K562 (cell line): Measurements from ENCODE around the gene POLR2H. TPM values are rescaled to one million over a fixed set of nuclear protein-coding genes. Genes with fewer than 3 reads are reported as not detected.

ENCODE experiments used
- ATAC-seq: fragments of 200-7000 bp; cut with Tn5 transposase; 3 replicates; pipeline ENCODE4 v1.9.1; 2020; ENCODE audit warnings: moderate library complexity
- BruUV-seq: library from RNA; stranded (reverse); fragments of 400-500 nt; replicated peaks from 2 replicates; lab custom pipeline; 2021; lab: Mats Ljungman, UMichigan
- CTCF ChIA-PET: fragments of 300-600 bp; formaldehyde crosslinking; extraction: SDS; loops from one replicate; lab custom pipeline; 2021; ENCODE audit warnings: low intra/inter-chr PET ratio; lab: Yijun Ruan, JAX
- POLR2A ChIA-PET: fragments of 300-600, 350-650 bp; sonication (Branson Sonifier 250); formaldehyde crosslinking; extraction: SDS; loops from one replicate; lab custom pipeline; 2021; ENCODE audit warnings: antibody characterized with exemption, inconsistent platforms; lab: Yijun Ruan, JAX
- DNase-seq, 4 experiments: peaks; one replicate each; pipeline versions ENCODE4 v3.0.0 to v3.0.0-alpha.2; 2011 to 2018; ENCODE audit warnings: low spot score in 3 of 4, mixed read lengths in 3 of 4; ENCODE audit errors: extremely low read depth in 1 of 4
- FAIRE-seq: peaks from 2 replicates; lab custom pipeline; 2011; peaks lifted over from hg19 to GRCh38; lab: Jason Lieb, UNC
- H2AFZ ChIP-seq: 2 replicates; pipeline ENCODE4 v1.6.0; 2011; ENCODE audit warnings: low read depth, low read length, control low read depth, inconsistent platforms
- H3K27ac ChIP-seq: fragments of 200-600 bp; 3 replicates; pipeline ENCODE4 v1.8.0; 2011; ENCODE audit warnings: low read depth, mild to moderate bottlenecking, control low read depth, inconsistent platforms, low read length, moderate library complexity, mixed read lengths; ENCODE audit errors: extremely low read depth
- H3K27me3 ChIP-seq, 2 experiments: fragments of 300-600 bp in 1 of 2; 2 replicates in 1 of 2; 3 replicates in 1 of 2; pipeline versions ENCODE4 v1.6.0 to v1.8.0; 2011; ENCODE audit warnings: inconsistent platforms in 2 of 2, low read length in 2 of 2, mild to moderate bottlenecking in 1 of 2, mixed read lengths in 1 of 2, moderate library complexity in 1 of 2; ENCODE audit not compliant: control insufficient read depth in 2 of 2, insufficient read depth in 2 of 2
- H3K36me3 ChIP-seq: fragments of 300-600 bp; 3 replicates; pipeline ENCODE4 v1.8.0; 2011; ENCODE audit warnings: mild to moderate bottlenecking, low read length, inconsistent platforms; ENCODE audit not compliant: control insufficient read depth, insufficient read depth
- H3K4me1 ChIP-seq, 2 experiments: fragments of 200-600 bp in 1 of 2; replicated peaks in 1 of 2; 2 replicates in 1 of 2; 3 replicates in 1 of 2; pipeline versions ENCODE4 v1.5.1 to v1.8.0; 2011; ENCODE audit warnings: inconsistent platforms in 2 of 2, low read length in 2 of 2, mild to moderate bottlenecking in 1 of 2, mixed read lengths in 1 of 2, moderate library complexity in 1 of 2; ENCODE audit not compliant: control insufficient read depth in 2 of 2, insufficient read depth in 2 of 2
- H3K4me2 ChIP-seq: 2 replicates; pipeline ENCODE4 v1.6.1; 2011; ENCODE audit warnings: low read length, control low read depth, inconsistent platforms, mixed read lengths; ENCODE audit not compliant: insufficient read depth
- H3K4me3 ChIP-seq: fragments of 200-600 bp; sonication (generic), shearing (Covaris generic); 2 replicates; pipeline ENCODE4 v1.5.1; 2016; ENCODE audit warnings: control low read depth, inconsistent platforms
- H3K79me2 ChIP-seq: fragments of 200-600 bp; 3 replicates; pipeline ENCODE4 v1.8.0; 2011; ENCODE audit warnings: low read length, inconsistent platforms; ENCODE audit not compliant: control insufficient read depth, insufficient read depth
- H3K9ac ChIP-seq, 2 experiments: 2 replicates each; pipeline versions ENCODE4 v1.6.0 to v1.6.1; 2011; ENCODE audit warnings: low read depth in 2 of 2, low read length in 2 of 2, control low read depth in 1 of 2, inconsistent platforms in 1 of 2, mild to moderate bottlenecking in 1 of 2, mixed read lengths in 1 of 2; ENCODE audit not compliant: insufficient read depth in 1 of 2
- H3K9me1 ChIP-seq: one replicate; pipeline ENCODE4 v1.6.0; 2011; ENCODE audit warnings: inconsistent platforms, mild to moderate bottlenecking, low read length, moderate library complexity; ENCODE audit not compliant: control insufficient read depth, insufficient read depth
- H3K9me3 ChIP-seq: replicated peaks from 2 replicates; pipeline ENCODE4 v1.5.1; 2011; ENCODE audit warnings: low read depth, low read length, inconsistent platforms; ENCODE audit not compliant: control insufficient read depth, insufficient read depth
- H4K20me1 ChIP-seq: replicated peaks from 2 replicates; pipeline ENCODE4 v1.6.1; 2011; ENCODE audit warnings: low read length, inconsistent platforms, mixed read lengths; ENCODE audit not compliant: control insufficient read depth, insufficient read depth
- NR2F6 ChIP-seq: fragments of 450-650 bp; formaldehyde crosslinking; IDR thresholded peaks from 2 replicates; pipeline ENCODE4 v1.4.0; 2020; ENCODE audit warnings: mild to moderate bottlenecking
- POLR2G ChIP-seq: fragments of 200-400 bp; formaldehyde crosslinking; IDR thresholded peaks from 2 replicates; pipeline ENCODE4 v1.6.1; 2017; ENCODE audit warnings: low read depth, mild to moderate bottlenecking, antibody characterized with exemption, low read length, moderate library complexity
- ZNF184 ChIP-seq: sonication (generic); formaldehyde crosslinking; IDR thresholded peaks from 2 replicates; pipeline ENCODE4 v1.5.0; 2020; ENCODE audit warnings: missing genetic modification reagents
- WGBS: fragments of 100-300 bp; shearing (Covaris generic); methylation state at CpG from one replicate; pipeline ENCODE4 v1.1.6; 2016; ENCODE audit warnings: low coverage, mixed read lengths; ENCODE audit not compliant: insufficient coverage; ENCODE audit errors: missing lambda C conversion rate; 5-methylcytosine and 5-hydroxymethylcytosine counted together
- in situ Hi-C: fragments of 300-500 bp; cut with MboI; formaldehyde crosslinking; loops from 4 replicates; pipeline ENCODE4 v1.15.0; 2018; ENCODE audit warnings: inconsistent platforms, mixed read lengths
- intact Hi-C: fragments of 100-400 bp; cut with micrococcal nuclease; formaldehyde crosslinking; loops from 2 replicates; pipeline ENCODE4 v1.14.2; 2022
- polyA plus RNA-seq, 8 experiments: library from polyadenylated mRNA; depleted of rRNA in 4 of 8; stranded (reverse) in 5 of 8; unstranded in 3 of 8; fragments of >200 nt; fragmentation: Nextera tagmentation in 2 of 8; fragmentation: Illumina TruSeq in 1 of 8; extraction: Ambion mirVana in 2 of 8; extraction: Trizol in 1 of 8; gene quantifications; 2 replicates each; pipeline versions ENCODE4 v1.2.1 to v1.2.3, GENCODE V29; 2011 to 2014; ENCODE audit warnings: inconsistent platforms in 1 of 8, missing spikeins in 1 of 8
- total RNA-seq, 7 experiments: library from RNA; depleted of rRNA in 6 of 7; stranded (reverse); fragments of >200 nt in 6 of 7; fragmentation: Illumina TruSeq in 2 of 7; extraction: Trizol in 2 of 7; gene quantifications; 2 replicates each; pipeline versions ENCODE4 v1.2.1 to v1.2.3, GENCODE V29; 2011 to 2021; ENCODE audit warnings: low replicate concordance in 1 of 7
- TF ChIP-seq, protein P1 (sequence below): sonication (generic); formaldehyde crosslinking; IDR thresholded peaks from 2 replicates; pipeline ENCODE4 v1.8.1; 2023; ENCODE audit warnings: mild to moderate bottlenecking, missing genetic modification reagents
- TF ChIP-seq, protein P2 (sequence below): sonication (generic); formaldehyde crosslinking; IDR thresholded peaks from 2 replicates; pipeline ENCODE4 v1.8.0; 2022; ENCODE audit warnings: missing genetic modification reagents, mild to moderate bottlenecking, borderline replicate concordance

The POLR2H gene
- total and polyA plus RNA-seq, 9 of the 15 experiments (the other 6 are each of a cell fraction or from before 2014, with no cell fraction given), result 128 to 512 (median 220) TPM

DNA sequence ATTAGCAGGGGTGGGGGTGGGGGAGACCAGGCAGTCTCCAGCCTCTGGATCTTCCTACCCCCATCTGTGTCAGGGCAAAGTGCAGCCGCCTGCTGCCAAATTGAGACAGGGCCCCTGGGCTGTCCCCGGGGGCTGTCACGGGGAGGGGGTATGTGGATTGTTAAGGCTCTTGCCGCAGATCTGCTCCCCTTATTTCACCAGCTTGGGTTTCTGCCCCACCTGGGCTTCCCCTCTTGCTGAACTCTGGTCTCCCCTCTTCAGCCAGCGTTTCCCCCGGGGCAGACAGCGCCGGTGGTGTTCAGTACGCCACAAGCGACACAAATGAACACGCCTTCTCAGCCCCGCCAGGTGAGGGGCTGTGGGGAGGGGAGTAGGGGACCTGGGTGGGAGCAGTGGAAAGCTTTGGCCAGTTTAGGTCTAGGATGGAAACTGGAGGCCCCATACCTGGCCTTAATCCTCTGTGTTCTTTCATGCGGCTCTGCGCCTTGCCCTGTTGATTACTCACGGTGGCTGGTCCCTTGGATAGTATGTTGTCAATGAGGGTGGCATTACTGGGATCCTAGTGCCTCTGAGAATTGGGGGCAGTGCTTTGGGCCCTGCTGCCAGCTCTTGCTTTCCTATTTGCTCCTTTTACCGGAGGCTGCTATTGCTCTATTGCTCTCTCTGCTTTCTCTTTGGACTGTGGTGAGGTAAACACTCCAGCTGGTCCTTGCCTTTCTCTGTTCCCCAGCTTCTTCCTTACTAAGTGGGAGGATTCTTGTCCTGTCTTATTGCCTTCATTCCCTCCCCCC lies 45.4 kb upstream of the POLR2H start:
- H3K27me3 ChIP-seq, result no peaks in the 10 kb centered on the region
- ATAC-seq, result peak; percentile 6

More for the DNA sequence above, 45.4 kb upstream of the POLR2H start:
- Histone ChIP-seq H3K36me3 (peaks cover 57% of the 10 kb centered on the region), H3K27ac (peak overlapping the region; percentile 94), H3K9me3 (no peaks in the 10 kb centered on the region), H3K9me1 (peaks cover 13% of the 10 kb centered on the region), H3K4me1 (peaks cover 13 to 39% of the 10 kb centered on the region in 2 experiments; a peak in 4 of 5 replicates), H3K4me3 (peak overlapping the region; percentile 100), H2AFZ (no peak overlapping the region), H3K79me2 (peaks cover 66% of the 10 kb centered on the region), H4K20me1 (peaks cover 41% of the 10 kb centered on the region), H3K9ac (peak overlapping the region; percentile 99 to 100), H3K4me2 (peak overlapping the region; percentile 99)
- POLR2A ChIA-PET, result interaction anchor here (0.5 to 2.3 kb wide), 15 partner anchors 10 to 136 kb away, joined by 3 to 24 read pairs (median 4); partner anchors contain the start of gene PSMD2
- TF ChIP-seq, protein P1, sequence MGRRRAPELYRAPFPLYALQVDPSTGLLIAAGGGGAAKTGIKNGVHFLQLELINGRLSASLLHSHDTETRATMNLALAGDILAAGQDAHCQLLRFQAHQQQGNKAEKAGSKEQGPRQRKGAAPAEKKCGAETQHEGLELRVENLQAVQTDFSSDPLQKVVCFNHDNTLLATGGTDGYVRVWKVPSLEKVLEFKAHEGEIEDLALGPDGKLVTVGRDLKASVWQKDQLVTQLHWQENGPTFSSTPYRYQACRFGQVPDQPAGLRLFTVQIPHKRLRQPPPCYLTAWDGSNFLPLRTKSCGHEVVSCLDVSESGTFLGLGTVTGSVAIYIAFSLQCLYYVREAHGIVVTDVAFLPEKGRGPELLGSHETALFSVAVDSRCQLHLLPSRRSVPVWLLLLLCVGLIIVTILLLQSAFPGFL (CRISPR knock-in tag), result no peak
- TF ChIP-seq POLR2G, result peak; percentile 45; the same call in 1 of the 2 replicates
- TF ChIP-seq ZNF184 (CRISPR knock-in tag), result no peak
- TF ChIP-seq NR2F6 (CRISPR knock-in tag), result no peak
- TF ChIP-seq, protein P2, sequence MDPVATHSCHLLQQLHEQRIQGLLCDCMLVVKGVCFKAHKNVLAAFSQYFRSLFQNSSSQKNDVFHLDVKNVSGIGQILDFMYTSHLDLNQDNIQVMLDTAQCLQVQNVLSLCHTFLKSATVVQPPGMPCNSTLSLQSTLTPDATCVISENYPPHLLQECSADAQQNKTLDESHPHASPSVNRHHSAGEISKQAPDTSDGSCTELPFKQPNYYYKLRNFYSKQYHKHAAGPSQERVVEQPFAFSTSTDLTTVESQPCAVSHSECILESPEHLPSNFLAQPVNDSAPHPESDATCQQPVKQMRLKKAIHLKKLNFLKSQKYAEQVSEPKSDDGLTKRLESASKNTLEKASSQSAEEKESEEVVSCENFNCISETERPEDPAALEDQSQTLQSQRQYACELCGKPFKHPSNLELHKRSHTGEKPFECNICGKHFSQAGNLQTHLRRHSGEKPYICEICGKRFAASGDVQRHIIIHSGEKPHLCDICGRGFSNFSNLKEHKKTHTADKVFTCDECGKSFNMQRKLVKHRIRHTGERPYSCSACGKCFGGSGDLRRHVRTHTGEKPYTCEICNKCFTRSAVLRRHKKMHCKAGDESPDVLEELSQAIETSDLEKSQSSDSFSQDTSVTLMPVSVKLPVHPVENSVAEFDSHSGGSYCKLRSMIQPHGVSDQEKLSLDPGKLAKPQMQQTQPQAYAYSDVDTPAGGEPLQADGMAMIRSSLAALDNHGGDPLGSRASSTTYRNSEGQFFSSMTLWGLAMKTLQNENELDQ (CRISPR knock-in tag), result no peak
- 6% methylated on average over 15 of the region's 16 CpGs for WGBS
- CTCF ChIA-PET, result no interaction called here
- intact Hi-C loops, result loop anchor here (2.0 kb wide), 1 partner anchor 17 kb away; the partner anchor contains the start of gene PSMD2
- FAIRE-seq (no peak), DNase-seq (peak in 2 of 4 experiments; percentile 12 to 19)
- BruUV-seq, result no TSS peak
- in situ Hi-C loops, result no loop called here
